Large intestine (tissue), 3 donors: Measurements from ENCODE around the gene OPCML. TPM values are rescaled to one million over a fixed set of nuclear protein-coding genes. Genes with fewer than 3 reads are reported as not detected.
"Not testable (repeated sequence)": the region's sequence is repeated elsewhere in the genome, so short reads cannot be mapped to it uniquely, and the experiment has no call there.

Experiments
- DNase-seq, 2 donors: peaks; one replicate each; pipeline versions ENCODE4 v3.0.0 to v3.0.0-alpha.2; 2013
- H3K27ac ChIP-seq: one replicate; pipeline ENCODE4 v1.5.1; 2013; ENCODE audit warnings: low read length
- H3K27me3 ChIP-seq: 2 replicates; pipeline ENCODE4 v1.6.1; 2013; ENCODE audit warnings: low read length; ENCODE audit not compliant: control insufficient read depth, insufficient read depth
- H3K36me3 ChIP-seq: 2 replicates; pipeline ENCODE4 v1.6.1; 2013; ENCODE audit warnings: low read length; ENCODE audit not compliant: control insufficient read depth, insufficient read depth
- H3K4me1 ChIP-seq: one replicate; pipeline ENCODE4 v1.6.1; 2013; ENCODE audit warnings: low read length; ENCODE audit not compliant: control insufficient read depth, insufficient read depth
- H3K4me3 ChIP-seq: one replicate; pipeline ENCODE4 v1.5.1; 2013; ENCODE audit warnings: low read length
- H3K9me3 ChIP-seq: one replicate; pipeline ENCODE4 v1.6.1; 2013; ENCODE audit warnings: mild to moderate bottlenecking, low read depth, low read length, moderate library complexity; ENCODE audit not compliant: control insufficient read depth
- WGBS: methylation state at CpG from one replicate; pipeline ENCODE4 v1.1.5; 2013; ENCODE audit warnings: low lambda C conversion rate; ENCODE audit not compliant: insufficient coverage; 5-methylcytosine and 5-hydroxymethylcytosine counted together
- polyA plus RNA-seq: library from polyadenylated mRNA; unstranded; fragments of 120-200 nt; gene quantifications from one replicate; pipeline ENCODE4 v1.2.1, GENCODE V29; 2013

OPCML gene
- polyA plus RNA-seq, 1 donor: 1.4 TPM

DNA sequence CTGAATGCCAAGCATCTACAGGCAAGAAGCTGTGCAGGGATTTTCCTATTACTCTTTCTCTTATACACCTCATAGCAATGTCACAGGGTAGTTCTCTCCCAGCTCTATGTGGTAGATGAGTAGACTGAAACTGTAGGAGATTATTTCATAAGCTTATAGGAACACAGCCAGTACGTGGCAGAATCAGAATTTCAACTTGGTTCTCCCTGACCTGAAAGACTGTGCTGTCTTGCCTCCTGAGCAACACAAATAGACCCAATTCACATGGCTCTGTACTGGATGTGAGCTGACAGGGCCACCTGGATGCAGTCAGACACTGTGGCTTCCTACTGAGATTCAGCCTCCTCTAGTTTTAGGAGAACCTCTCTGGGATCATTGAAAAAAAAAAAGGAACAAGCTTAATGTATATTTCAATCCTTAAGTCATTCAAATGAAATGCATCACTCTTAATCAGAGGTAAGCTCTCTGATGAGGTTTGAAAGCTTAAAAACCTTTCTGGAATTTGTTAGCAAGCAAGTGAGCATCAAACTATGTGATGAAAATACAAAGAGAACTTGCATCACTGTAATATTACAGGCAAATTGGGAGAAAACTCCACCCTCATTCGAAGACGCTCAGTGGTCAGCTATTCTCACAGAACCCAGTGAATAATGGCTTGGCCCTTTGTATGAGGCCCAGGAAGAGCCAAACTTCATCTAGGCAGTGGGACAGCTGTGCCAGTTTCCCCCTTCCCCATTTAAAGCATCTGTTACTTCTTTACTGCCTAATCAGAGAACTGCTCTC, 1122.5 kb downstream of the OPCML start:
- no peaks in the 10 kb centered on the region for H3K27me3 ChIP-seq
- H3K27ac ChIP-seq: no peak overlapping the region
- no peak for DNase-seq
- no peak overlapping the region for H3K4me3 ChIP-seq
- no peaks in the 10 kb centered on the region for H3K4me1 ChIP-seq
- WGBS: no CpG with 5 or more reads among the region's 3 CpGs
- H3K36me3 ChIP-seq: no peaks in the 10 kb centered on the region
- H3K9me3 ChIP-seq: no peaks in the 10 kb centered on the region

DNA sequence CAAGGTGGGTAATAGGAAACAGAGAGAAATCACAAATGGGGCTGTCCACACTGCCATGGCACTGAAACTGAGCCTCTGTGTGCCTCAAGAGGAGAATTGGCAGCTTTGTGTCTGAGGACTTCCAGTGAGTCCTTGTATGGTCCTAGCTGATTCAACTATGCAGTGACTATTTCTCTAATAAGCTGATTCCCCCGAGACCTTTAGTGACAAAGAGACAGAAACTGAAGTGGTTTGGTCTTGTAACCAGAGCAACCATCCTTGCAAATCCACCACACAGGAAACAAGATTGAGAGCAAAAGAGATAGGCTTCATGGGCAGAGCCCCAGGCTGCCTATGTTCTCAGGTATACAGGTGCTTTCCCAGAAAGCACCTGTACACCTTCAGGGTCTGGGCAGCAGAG, 1123.4 kb downstream of the OPCML start:
- H3K4me1 ChIP-seq: no peaks in the 10 kb centered on the region
- no CpG with 5 or more reads among the region's 1 CpG for WGBS
- DNase-seq: no peak
- no peak overlapping the region for H3K27ac ChIP-seq
- no peak overlapping the region for H3K4me3 ChIP-seq
- no peaks in the 10 kb centered on the region for H3K27me3 ChIP-seq
- H3K9me3 ChIP-seq: no peaks in the 10 kb centered on the region
- H3K36me3 ChIP-seq: no peaks in the 10 kb centered on the region

DNA sequence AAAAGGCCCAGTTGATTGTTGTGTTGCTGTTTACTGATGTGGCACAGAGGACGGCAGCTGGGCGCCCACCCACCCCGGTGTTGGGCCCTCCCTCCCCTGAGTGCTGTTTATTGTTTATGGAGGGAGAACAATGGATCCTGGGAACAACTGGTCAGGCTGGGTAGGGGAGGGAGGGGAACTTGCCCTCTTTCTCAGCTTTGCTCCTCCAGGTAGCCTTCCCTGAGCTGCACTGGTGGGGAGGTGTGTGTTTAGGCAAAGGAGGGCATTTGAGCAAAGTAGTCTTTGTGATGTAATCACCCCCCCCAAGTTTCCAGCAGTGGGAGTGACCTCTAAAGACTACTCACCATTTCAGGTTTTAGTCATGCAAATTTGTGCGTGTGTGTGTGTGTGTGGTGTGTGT, 1126.6 kb downstream of the OPCML start:
- no peaks in the 10 kb centered on the region for H3K27me3 ChIP-seq
- no peaks in the 10 kb centered on the region for H3K9me3 ChIP-seq
- H3K36me3 ChIP-seq: no peaks in the 10 kb centered on the region
- no peaks in the 10 kb centered on the region for H3K4me1 ChIP-seq
- H3K27ac ChIP-seq: no peak overlapping the region
- no CpG with 5 or more reads among the region's 4 CpGs for WGBS
- no peak for DNase-seq
- H3K4me3 ChIP-seq: no peak overlapping the region

DNA sequence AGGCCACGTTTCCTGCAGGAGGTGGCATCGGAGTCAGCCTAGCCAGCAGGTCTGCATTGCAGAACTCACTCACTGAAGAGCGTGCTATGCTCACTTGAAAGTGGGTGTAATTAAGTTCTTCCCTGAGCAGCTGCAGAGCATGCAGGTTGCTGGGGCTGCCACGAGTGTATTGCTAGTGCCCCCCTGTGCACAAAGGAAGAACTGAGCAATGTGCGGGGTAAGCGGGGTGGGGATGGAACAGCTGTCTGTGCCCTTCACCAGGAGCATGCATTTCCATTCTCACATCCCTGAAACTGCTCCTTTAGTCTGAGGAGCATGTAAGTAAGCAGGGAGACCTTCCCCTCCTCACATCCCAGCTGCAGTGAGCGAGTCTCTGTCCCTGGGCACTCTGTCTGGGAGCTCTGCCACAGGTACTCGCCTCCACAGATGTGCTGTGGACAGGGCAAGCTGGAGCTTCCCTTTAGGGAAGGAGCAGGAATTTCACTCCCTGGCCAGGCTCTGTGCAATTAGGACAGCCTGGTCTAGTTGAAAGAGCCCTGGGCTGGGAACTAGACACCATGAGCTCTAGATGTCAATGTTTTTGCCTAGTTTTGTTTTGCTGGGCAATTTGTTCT, 1130.1 kb downstream of the OPCML start:
- WGBS: no CpG with 5 or more reads among the region's 8 CpGs
- DNase-seq: peak; percentile 5
- Histone ChIP-seq H3K4me1 (no peaks in the 10 kb centered on the region), H3K27ac (no peak overlapping the region), H3K36me3 (no peaks in the 10 kb centered on the region), H3K4me3 (no peak overlapping the region), H3K9me3 (no peaks in the 10 kb centered on the region), H3K27me3 (no peaks in the 10 kb centered on the region)

DNA sequence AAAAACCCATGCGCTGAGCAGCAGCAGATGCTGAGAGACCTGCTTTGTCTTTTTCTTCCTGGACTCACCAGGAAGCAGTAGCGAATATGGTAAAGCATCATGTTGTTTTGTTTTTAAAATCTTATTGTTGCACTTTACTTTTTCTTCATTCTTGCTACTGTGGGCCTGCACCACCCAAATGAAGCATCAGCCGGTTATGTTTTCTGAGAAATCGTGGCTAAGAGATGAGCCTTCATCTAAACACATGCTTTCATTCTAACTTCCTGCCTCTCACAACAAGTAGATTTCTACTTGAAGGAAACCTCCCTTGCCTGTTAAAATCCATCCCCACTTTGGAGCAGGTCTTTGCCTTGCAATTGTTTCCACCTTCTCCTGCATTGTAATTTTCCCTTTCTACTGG, 1136.0 kb downstream of the OPCML start:
- no peaks in the 10 kb centered on the region for H3K27me3 ChIP-seq
- H3K9me3 ChIP-seq: no peaks in the 10 kb centered on the region
- no peak overlapping the region for H3K4me3 ChIP-seq
- no peak overlapping the region for H3K27ac ChIP-seq
- WGBS: no CpG with 5 or more reads among the region's 4 CpGs
- H3K4me1 ChIP-seq: no peaks in the 10 kb centered on the region
- DNase-seq: no peak
- H3K36me3 ChIP-seq: no peaks in the 10 kb centered on the region

DNA sequence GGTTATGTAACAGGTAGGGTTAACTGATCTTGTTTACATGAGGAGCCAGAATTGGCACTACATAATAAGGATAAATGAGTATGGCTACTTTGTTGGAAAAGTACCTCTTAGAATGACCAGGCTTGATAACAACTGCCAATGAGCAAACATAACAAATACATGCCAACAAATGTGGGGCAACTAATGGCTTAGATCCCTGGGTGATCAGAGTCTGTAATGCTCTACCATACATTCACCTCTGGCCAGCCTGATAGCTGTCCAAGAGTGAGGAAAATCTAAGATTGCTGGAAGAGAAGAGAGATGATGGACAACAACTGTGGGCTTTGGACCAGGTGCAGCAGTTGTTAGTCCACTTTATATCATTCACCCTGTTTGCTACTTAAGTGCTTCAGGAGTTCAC, 1136.9 kb downstream of the OPCML start:
- Histone ChIP-seq H3K27me3 (no peaks in the 10 kb centered on the region), H3K27ac (no peak overlapping the region), H3K4me3 (no peak overlapping the region), H3K4me1 (no peaks in the 10 kb centered on the region), H3K9me3 (no peaks in the 10 kb centered on the region), H3K36me3 (no peaks in the 10 kb centered on the region)
- no peak for DNase-seq

DNA sequence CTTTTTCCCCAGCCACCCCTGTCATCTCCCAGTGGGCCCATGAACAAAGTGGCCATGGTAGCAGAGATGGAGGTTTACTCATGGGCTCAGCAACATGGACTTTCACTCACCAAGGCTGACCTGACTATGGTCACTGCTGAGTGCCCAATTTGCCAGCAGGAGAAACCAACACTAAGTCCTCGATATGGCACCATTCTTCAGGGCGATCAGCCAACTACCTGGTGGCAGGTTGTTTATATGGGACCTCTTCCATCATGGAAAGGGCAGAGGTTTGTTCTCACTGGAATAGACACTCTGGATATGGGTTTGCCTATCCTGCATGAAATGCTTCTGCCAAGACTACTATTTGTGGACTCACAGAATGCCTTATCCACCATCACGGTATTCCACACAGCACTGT, 1152.8 kb downstream of the OPCML start:
- Histone ChIP-seq H3K27ac (no peak overlapping the region), H3K9me3 (no peaks in the 10 kb centered on the region), H3K36me3 (no peaks in the 10 kb centered on the region), H3K4me3 (no peak overlapping the region), H3K4me1 (no peaks in the 10 kb centered on the region), H3K27me3 (no peaks in the 10 kb centered on the region)
- WGBS: no CpG with 5 or more reads among the region's 3 CpGs
- DNase-seq: no peak

DNA sequence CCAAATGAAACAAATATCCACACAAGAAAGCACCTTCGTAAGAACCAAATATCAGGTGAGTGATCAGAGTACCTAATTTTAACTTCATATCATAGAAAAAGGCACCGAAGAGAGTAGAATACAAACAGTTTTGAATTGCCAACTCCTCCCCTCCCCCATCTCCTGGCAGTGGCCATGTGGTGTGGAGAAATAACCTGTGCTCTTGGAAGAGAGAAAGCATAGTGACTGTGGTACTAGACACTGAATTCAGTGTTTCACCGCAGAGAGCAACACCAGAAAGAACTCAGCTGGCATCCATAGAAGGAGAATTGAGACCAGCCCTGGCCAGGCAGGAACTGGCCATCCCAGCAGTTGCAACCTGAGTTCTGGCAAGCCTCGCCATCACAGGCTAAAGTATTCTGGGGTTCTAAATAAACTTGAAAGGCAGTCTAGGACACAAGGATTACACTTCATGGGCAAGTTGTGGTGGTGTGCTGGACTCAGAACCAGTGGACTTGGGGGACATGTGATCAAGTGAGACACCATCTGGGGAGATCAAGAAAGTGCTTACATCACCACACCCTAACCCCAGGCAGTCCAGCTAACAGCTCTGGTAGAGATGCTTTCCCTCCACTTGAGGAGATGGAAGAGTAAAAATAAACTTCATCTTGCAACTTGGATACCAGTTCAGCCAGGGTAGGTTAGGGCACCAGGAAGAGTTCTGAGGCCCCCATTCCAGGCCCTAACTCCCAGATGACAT, 1158.7 kb downstream of the OPCML start:
- H3K4me1 ChIP-seq: no peaks in the 10 kb centered on the region
- H3K27me3 ChIP-seq: no peaks in the 10 kb centered on the region

GRCh38 chr11:132370114-132370513, 1162.2 kb downstream of the OPCML start:
- not testable (repeated sequence) for DNase-seq, H3K27ac ChIP-seq, H3K27me3 ChIP-seq, H3K4me1 ChIP-seq, H3K36me3 ChIP-seq, H3K4me3 ChIP-seq, H3K9me3 ChIP-seq

More for the DNA sequence above, 1158.7 kb downstream of the OPCML start:
- Histone ChIP-seq H3K9me3 (no peaks in the 10 kb centered on the region), H3K36me3 (no peaks in the 10 kb centered on the region), H3K4me3 (no peak overlapping the region), H3K27ac (no peak overlapping the region)
- WGBS: 100% methylated on average over 1 of the region's 4 CpGs
- no peak for DNase-seq

- WGBS: 94% methylated on average over 2 of the region's 3 CpGs
- no peaks in the 10 kb centered on the region for H3K4me1 ChIP-seq
- no peak overlapping the region for H3K27ac ChIP-seq
- no peak overlapping the region for H3K4me3 ChIP-seq
- H3K27me3 ChIP-seq: no peaks in the 10 kb centered on the region
- no peak for DNase-seq
- no peaks in the 10 kb centered on the region for H3K9me3 ChIP-seq
- no peaks in the 10 kb centered on the region for H3K36me3 ChIP-seq
These were observed 1165.0 kb downstream of the OPCML start for GRCh38 chr11:132367293-132367692.
